PC-9 (cell line): ENCODE measurements around the gene HRH1. TPM values are rescaled to one million over a fixed set of nuclear protein-coding genes. Genes with fewer than 3 reads are reported as not detected.
"Not testable (repeated sequence)": the region's sequence is repeated elsewhere in the genome, so short reads cannot be mapped to it uniquely, and the experiment has no call there.

Source experiments
- BruUV-seq: library from RNA; stranded (reverse); fragments of 400-500 nt; replicated peaks from 2 replicates; lab custom pipeline; 2021; lab: Mats Ljungman, UMichigan
- CTCF ChIA-PET: fragments of 300-600 bp; sonication (Branson Sonifier 250); formaldehyde crosslinking; loops from one replicate; lab custom pipeline; 2022; ENCODE audit warnings: antibody characterized with exemption; lab: Charles Lee
- POLR2A ChIA-PET: fragments of 300-600 bp; sonication (Branson Sonifier 250); formaldehyde crosslinking; loops from one replicate; lab custom pipeline; 2022; ENCODE audit warnings: antibody characterized with exemption; ENCODE audit not compliant: unreplicated experiment; lab: Charles Lee
- DNase-seq, 2 experiments: peaks; one replicate each; pipeline versions ENCODE4 v3.0.0 to v3.0.0-alpha.2; 2015 to 2022; ENCODE audit warnings: mixed read lengths in 1 of 2
- H2AFZ ChIP-seq: fragments of 200-600 bp; sonication (generic); 2 replicates; pipeline ENCODE4 v1.8.1; 2017; ENCODE audit warnings: antibody characterized with exemption
- H3F3A ChIP-seq: fragments of 200-600 bp; sonication (generic); 2 replicates; pipeline ENCODE4 v1.8.1; 2017; ENCODE audit warnings: antibody characterized with exemption, mild to moderate bottlenecking, low read depth; ENCODE audit not compliant: insufficient read depth
- H3K27ac ChIP-seq: fragments of 200-600 bp; sonication (generic); 2 replicates; pipeline ENCODE4 v1.6.1; 2016; ENCODE audit warnings: mixed run types
- H3K27me3 ChIP-seq: fragments of 200-600 bp; sonication (generic); 2 replicates; pipeline ENCODE4 v1.6.1; 2016; ENCODE audit warnings: low read depth, mixed run types; ENCODE audit not compliant: insufficient read depth
- H3K36me3 ChIP-seq: fragments of 200-600 bp; sonication (generic); 2 replicates; pipeline ENCODE4 v1.6.1; 2016; ENCODE audit warnings: low read depth, mixed run types
- H3K4me1 ChIP-seq: fragments of 200-600 bp; sonication (generic); replicated peaks from 2 replicates; pipeline ENCODE4 v1.6.1; 2016; ENCODE audit warnings: mixed run types; ENCODE audit not compliant: insufficient read depth
- H3K4me2 ChIP-seq: fragments of 200-600 bp; sonication (generic); 2 replicates; pipeline ENCODE4 v1.6.1; 2017; ENCODE audit warnings: mixed run types
- H3K4me3 ChIP-seq: fragments of 200-600 bp; sonication (generic); 2 replicates; pipeline ENCODE4 v1.6.1; 2016; ENCODE audit warnings: mixed run types
- H3K79me2 ChIP-seq: fragments of 200-600 bp; sonication (generic); 2 replicates; pipeline ENCODE4 v1.6.1; 2017; ENCODE audit warnings: low read depth, mixed run types
- H3K9me2 ChIP-seq: fragments of 200-600 bp; sonication (generic); 2 replicates; pipeline ENCODE4 v1.8.1; 2017; ENCODE audit warnings: mild to moderate bottlenecking; ENCODE audit not compliant: insufficient read depth
- H3K9me3 ChIP-seq: fragments of 200-600 bp; sonication (generic); 2 replicates; pipeline ENCODE4 v1.8.1; 2016; ENCODE audit warnings: low read depth; ENCODE audit not compliant: insufficient read depth
- H4K20me1 ChIP-seq: fragments of 200-600 bp; sonication (generic); 2 replicates; pipeline ENCODE4 v1.8.1; 2017; ENCODE audit not compliant: insufficient read depth
- EZH2 ChIP-seq: fragments of 200-600 bp; sonication (generic); IDR thresholded peaks from 2 replicates; pipeline ENCODE4 v1.8.0; 2017; ENCODE audit warnings: antibody characterized with exemption, low read depth
- intact Hi-C: fragments of 100-400 bp; cut with micrococcal nuclease; formaldehyde crosslinking; loops from one replicate; pipeline ENCODE4 v1.10.0; 2022; ENCODE audit not compliant: unreplicated experiment
- total RNA-seq: library from RNA; stranded (reverse); gene quantifications from 2 replicates; pipeline ENCODE4 v1.2.3, GENCODE V29; 2021
- TF ChIP-seq, protein P1 (sequence below): fragments of 200-600 bp; sonication (generic); conservative IDR thresholded peaks from 2 replicates; pipeline ENCODE4 v1.6.1; 2017; ENCODE audit warnings: mixed run types, antibody characterized with exemption, mild to moderate bottlenecking, moderate library complexity

Gene HRH1
- total RNA-seq, 1 experiment from 2014 or later = 9.2 TPM

DNA sequence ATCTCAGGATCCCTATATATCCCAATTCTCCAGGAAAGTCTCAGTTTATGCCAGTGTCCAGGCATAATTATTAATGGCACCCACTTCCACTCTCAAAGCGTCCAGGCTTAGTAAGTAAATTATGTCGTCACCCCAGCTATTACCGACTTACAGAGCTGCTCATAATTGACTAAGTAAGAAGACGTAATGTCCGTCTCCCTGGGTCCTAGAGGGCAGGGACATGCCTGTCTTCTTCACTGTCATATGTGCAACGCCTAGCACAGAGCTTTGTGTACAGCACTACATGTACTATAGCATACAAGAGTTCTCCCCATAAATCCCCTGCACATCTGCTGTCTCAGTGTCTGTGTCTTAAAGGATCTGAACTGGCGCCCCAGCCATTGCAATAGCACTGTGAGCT lies 23.9 kb upstream of the HRH1 start:
- Histone ChIP-seq H3F3A (peaks cover 5% of the 10 kb centered on the region; the same call in 1 of the 2 replicates), H3K9me2 (no peaks in the 10 kb centered on the region), H3K9me3 (no peaks in the 10 kb centered on the region), H3K27ac (no peak overlapping the region), H3K4me3 (no peak overlapping the region), H3K4me1 (peaks cover 6% of the 10 kb centered on the region; the same call in 1 of the 2 replicates), H3K4me2 (no peak overlapping the region), H3K36me3 (no peaks in the 10 kb centered on the region), H3K79me2 (no peaks in the 10 kb centered on the region), H2AFZ (no peak overlapping the region), H4K20me1 (no peaks in the 10 kb centered on the region), H3K27me3 (no peaks in the 10 kb centered on the region)
- BruUV-seq = no TSS peak
- POLR2A ChIA-PET = no interaction called here
- CTCF ChIA-PET = no interaction called here
- intact Hi-C loops = no loop called here
- no peak for DNase-seq
- TF ChIP-seq, protein P1, sequence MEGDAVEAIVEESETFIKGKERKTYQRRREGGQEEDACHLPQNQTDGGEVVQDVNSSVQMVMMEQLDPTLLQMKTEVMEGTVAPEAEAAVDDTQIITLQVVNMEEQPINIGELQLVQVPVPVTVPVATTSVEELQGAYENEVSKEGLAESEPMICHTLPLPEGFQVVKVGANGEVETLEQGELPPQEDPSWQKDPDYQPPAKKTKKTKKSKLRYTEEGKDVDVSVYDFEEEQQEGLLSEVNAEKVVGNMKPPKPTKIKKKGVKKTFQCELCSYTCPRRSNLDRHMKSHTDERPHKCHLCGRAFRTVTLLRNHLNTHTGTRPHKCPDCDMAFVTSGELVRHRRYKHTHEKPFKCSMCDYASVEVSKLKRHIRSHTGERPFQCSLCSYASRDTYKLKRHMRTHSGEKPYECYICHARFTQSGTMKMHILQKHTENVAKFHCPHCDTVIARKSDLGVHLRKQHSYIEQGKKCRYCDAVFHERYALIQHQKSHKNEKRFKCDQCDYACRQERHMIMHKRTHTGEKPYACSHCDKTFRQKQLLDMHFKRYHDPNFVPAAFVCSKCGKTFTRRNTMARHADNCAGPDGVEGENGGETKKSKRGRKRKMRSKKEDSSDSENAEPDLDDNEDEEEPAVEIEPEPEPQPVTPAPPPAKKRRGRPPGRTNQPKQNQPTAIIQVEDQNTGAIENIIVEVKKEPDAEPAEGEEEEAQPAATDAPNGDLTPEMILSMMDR = no peak
- no peak for TF ChIP-seq EZH2

DNA sequence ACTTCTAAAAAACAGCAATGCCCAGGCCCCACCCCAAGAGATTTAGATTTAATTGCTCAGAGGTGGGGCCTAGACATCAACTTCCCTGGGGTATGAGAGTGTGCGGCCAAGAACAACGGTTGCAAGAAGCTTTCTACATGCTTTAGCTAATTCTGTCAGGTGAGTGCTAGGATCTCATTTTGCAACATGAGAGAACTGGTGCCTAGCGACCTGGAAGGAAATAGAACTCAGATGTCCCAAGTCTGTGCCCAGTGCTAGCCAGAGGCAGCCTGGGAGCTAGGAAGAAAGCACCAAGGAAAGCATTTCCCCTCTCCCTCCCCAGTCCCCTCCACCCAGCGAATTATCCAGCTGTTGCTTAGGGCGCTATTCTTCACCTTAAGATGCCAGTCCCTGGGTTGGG lies 22.9 kb upstream of the HRH1 start:
- Histone ChIP-seq H3K27ac (no peak overlapping the region), H3K27me3 (no peaks in the 10 kb centered on the region), H3K4me2 (no peak overlapping the region), H3K36me3 (no peaks in the 10 kb centered on the region), H3K4me1 (peaks cover 15% of the 10 kb centered on the region), H3K9me2 (no peaks in the 10 kb centered on the region), H4K20me1 (no peaks in the 10 kb centered on the region), H3K9me3 (no peaks in the 10 kb centered on the region), H3K79me2 (no peaks in the 10 kb centered on the region), H2AFZ (no peak overlapping the region), H3F3A (peaks cover 15% of the 10 kb centered on the region), H3K4me3 (no peak overlapping the region)
- ChIA-PET CTCF (interaction anchor here (0.7 kb wide), 1 partner anchor 261 kb away, joined by 4 read pairs; no protein-coding TSS in a partner anchor), POLR2A (no interaction called here)
- intact Hi-C loops = no loop called here
- TF ChIP-seq, protein P1 = no peak
- no peak for TF ChIP-seq EZH2
- no TSS peak for BruUV-seq
- no peak for DNase-seq

- POLR2A ChIA-PET, BruUV-seq, H4K20me1 ChIP-seq, H3K36me3 ChIP-seq, DNase-seq, CTCF ChIA-PET, H3K9me2 ChIP-seq, H3K79me2 ChIP-seq, H3K27me3 ChIP-seq, H3K27ac ChIP-seq, H3K4me2 ChIP-seq, intact Hi-C loops, H3K4me3 ChIP-seq, H3K9me3 ChIP-seq, H2AFZ ChIP-seq: not testable (repeated sequence)
- H3K4me1 ChIP-seq = peaks cover 18% of the 10 kb centered on the region
- H3F3A ChIP-seq = peaks cover 20% of the 10 kb centered on the region
These were observed 22.4 kb upstream of the HRH1 start for GRCh38 chr3:11131886-11132285.

DNA sequence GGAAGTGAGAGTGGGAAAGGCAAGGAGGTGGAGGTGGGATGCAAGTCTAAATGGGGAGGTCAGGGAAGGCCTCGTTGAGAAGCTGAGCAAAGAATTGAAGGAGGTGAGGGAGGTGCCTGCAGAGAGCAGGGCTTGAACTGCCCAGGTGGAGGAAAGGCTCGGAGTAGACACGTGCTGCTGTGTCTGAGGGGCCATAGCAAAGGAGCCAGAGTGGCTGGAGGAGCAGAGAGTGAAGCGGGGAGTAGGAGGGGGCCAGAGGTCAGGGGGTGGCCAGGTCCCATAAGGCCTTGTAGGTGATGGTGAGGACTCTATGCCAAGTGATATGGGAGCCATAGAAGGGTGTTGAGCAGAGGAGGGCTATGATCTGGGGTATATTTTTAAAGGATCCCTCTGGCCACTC lies 21.4 kb upstream of the HRH1 start:
- no peak overlapping the region for H3K4me3 ChIP-seq
- intact Hi-C loops = no loop called here
- no peaks in the 10 kb centered on the region for H3K27me3 ChIP-seq
- no peak overlapping the region for H2AFZ ChIP-seq
- peaks cover 30% of the 10 kb centered on the region for H3F3A ChIP-seq
- no peaks in the 10 kb centered on the region for H4K20me1 ChIP-seq
- no peaks in the 10 kb centered on the region for H3K36me3 ChIP-seq
- CTCF ChIA-PET = no interaction called here
- POLR2A ChIA-PET = no interaction called here
- H3K9me2 ChIP-seq = no peaks in the 10 kb centered on the region
- BruUV-seq = no TSS peak
- no peak for TF ChIP-seq EZH2
- TF ChIP-seq, protein P1 = no peak
- H3K27ac ChIP-seq = no peak overlapping the region
- no peaks in the 10 kb centered on the region for H3K79me2 ChIP-seq
- H3K9me3 ChIP-seq = no peaks in the 10 kb centered on the region
- no peak for DNase-seq
- H3K4me2 ChIP-seq = no peak overlapping the region
- H3K4me1 ChIP-seq = peaks cover 18% of the 10 kb centered on the region
